Natural killer cell (primary cell): Measurements from ENCODE around the gene DCXR. TPM values are rescaled to one million over a fixed set of nuclear protein-coding genes. Genes with fewer than 3 reads are reported as not detected.

ENCODE experiments used
- ATAC-seq, 3 donors: fragments of 150-1000 bp in 2 of 3; fragments of 200-7000 bp in 1 of 3; cut with Tn5 transposase; 1 replicate in 1 of 3; 2 replicates in 2 of 3; pipeline ENCODE4 v1.10.0; 2021; ENCODE audit warnings: mild to moderate bottlenecking in 2 of 3, moderate library complexity in 2 of 3
- DNase-seq, 2 donors: peaks; one replicate each; pipeline versions ENCODE4 v3.0.0 to v3.0.0-alpha.2; 2013 to 2021; ENCODE audit warnings: mixed read lengths in 1 of 2
- H3K27ac ChIP-seq: one replicate; pipeline ENCODE4 v1.5.1; 2013; ENCODE audit warnings: mild to moderate bottlenecking, low read length
- H3K27me3 ChIP-seq: one replicate; pipeline ENCODE4 v1.6.1; 2013; ENCODE audit warnings: low read length; ENCODE audit not compliant: control insufficient read depth, insufficient read depth
- H3K36me3 ChIP-seq: one replicate; pipeline ENCODE4 v1.6.1; 2013; ENCODE audit warnings: low read length; ENCODE audit not compliant: control insufficient read depth, insufficient read depth
- H3K4me1 ChIP-seq: one replicate; pipeline ENCODE4 v1.6.1; 2013; ENCODE audit warnings: low read length; ENCODE audit not compliant: control insufficient read depth, insufficient read depth
- H3K4me3 ChIP-seq: one replicate; pipeline ENCODE4 v1.5.1; 2013; ENCODE audit warnings: low read length
- H3K9me3 ChIP-seq: one replicate; pipeline ENCODE4 v1.6.1; 2013; ENCODE audit warnings: low read length; ENCODE audit not compliant: control insufficient read depth, insufficient read depth
- H3K27ac Mint-ChIP-seq, 2 donors: one replicate each; pipeline ENCODE4 v1.8.0; 2022; ENCODE audit warnings: mild to moderate bottlenecking in 2 of 2, mixed read lengths in 2 of 2, moderate library complexity in 1 of 2
- H3K27me3 Mint-ChIP-seq, 2 donors: one replicate each; pipeline ENCODE4 v1.8.0; 2022; ENCODE audit warnings: low read depth in 2 of 2, mixed read lengths in 2 of 2
- H3K36me3 Mint-ChIP-seq: one replicate; pipeline ENCODE4 v1.8.0; 2022; ENCODE audit warnings: mixed read lengths
- H3K4me1 Mint-ChIP-seq, 2 donors: one replicate each; pipeline ENCODE4 v1.8.0; 2022; ENCODE audit warnings: mixed read lengths in 2 of 2
- H3K4me3 Mint-ChIP-seq: one replicate; pipeline ENCODE4 v1.8.0; 2022; ENCODE audit warnings: mild to moderate bottlenecking, moderate library complexity, mixed read lengths
- H3K9me3 Mint-ChIP-seq, 2 donors: one replicate each; pipeline ENCODE4 v1.8.0; 2022; ENCODE audit warnings: mixed read lengths in 2 of 2
- CTCF ChIP-seq: fragments of 200-600 bp; IDR thresholded peaks from one replicate; pipeline ENCODE4 v1.8.0; 2022; ENCODE audit warnings: antibody characterized with exemption
- WGBS: methylation state at CpG from one replicate; pipeline ENCODE4 v1.1.7; 2013; ENCODE audit warnings: missing lambda C conversion rate; ENCODE audit not compliant: insufficient coverage; 5-methylcytosine and 5-hydroxymethylcytosine counted together
- intact Hi-C: fragments of 100-400 bp; cut with micrococcal nuclease; formaldehyde crosslinking; loops from one replicate; pipeline ENCODE4 v1.14.2; 2022
- total RNA-seq, 4 donors: library from RNA; stranded (reverse); fragments of 120-200 nt in 1 of 4; gene quantifications; one replicate each; pipeline versions ENCODE4 v1.2.3 to v1.2.4, GENCODE V29; 2013 to 2022

The DCXR gene
- total RNA-seq, 3 donors from 2014 or later (not counting 1 experiment from before 2014, with no cell fraction given): 93.9 to 171 (median 145) TPM

GRCh38 chr17:82036634-82037091 lies 834 bp downstream of the DCXR start:
- Mint-ChIP-seq H3K9me3 (no peaks in the 10 kb centered on the region), H3K4me1 (peaks cover 7 to 22% of the 10 kb centered on the region in 2 donors), H3K27me3 (no peaks in the 10 kb centered on the region), H3K36me3 (no peaks in the 10 kb centered on the region), H3K4me3 (peak overlapping the region; percentile 94), H3K27ac (no peak overlapping the region)
- no peak for TF ChIP-seq CTCF
- Histone ChIP-seq H3K9me3 (no peaks in the 10 kb centered on the region), H3K36me3 (no peaks in the 10 kb centered on the region), H3K4me3 (peak overlapping the region; percentile 69), H3K4me1 (peaks cover 26% of the 10 kb centered on the region), H3K27ac (peak overlapping the region; percentile 78), H3K27me3 (peaks cover 2% of the 10 kb centered on the region)
- no peak for ATAC-seq
- intact Hi-C loops: loop anchor here (1.0 to 5.0 kb wide), 3 partner anchors 13 to 74 kb away; partner anchors contain the start of genes GPS1, LRRC45, NOTUM and RFNG
- no peak for DNase-seq
- 49% methylated on average over 23 of the region's 23 CpGs for WGBS

- Mint-ChIP-seq H3K4me1 (peaks cover 7 to 22% of the 10 kb centered on the region in 2 donors), H3K27ac (no peak overlapping the region), H3K36me3 (no peaks in the 10 kb centered on the region), H3K4me3 (peak overlapping the region; percentile 94), H3K9me3 (no peaks in the 10 kb centered on the region), H3K27me3 (no peaks in the 10 kb centered on the region)
- no peak for ATAC-seq
- Histone ChIP-seq H3K36me3 (no peaks in the 10 kb centered on the region), H3K4me3 (no peak overlapping the region), H3K9me3 (no peaks in the 10 kb centered on the region), H3K27ac (no peak overlapping the region), H3K27me3 (peaks cover 2% of the 10 kb centered on the region), H3K4me1 (peaks cover 26% of the 10 kb centered on the region)
- WGBS: 91% methylated on average over 20 of the region's 20 CpGs
- intact Hi-C loops: loop anchor here (5.0 kb wide), 1 partner anchor 74 kb away; the partner anchor contains the start of gene NOTUM
- no peak for DNase-seq
- TF ChIP-seq CTCF: no peak
Observed at GRCh38 chr17:82035956-82036633, 1.4 kb downstream of the DCXR start.

- Histone ChIP-seq H3K36me3 (no peaks in the 10 kb centered on the region), H3K27ac (no peak overlapping the region), H3K4me3 (no peak overlapping the region), H3K4me1 (peaks cover 32% of the 10 kb centered on the region), H3K9me3 (no peaks in the 10 kb centered on the region), H3K27me3 (peaks cover 2% of the 10 kb centered on the region)
- DNase-seq (no peak), ATAC-seq (no peak)
- Mint-ChIP-seq H3K9me3 (no peaks in the 10 kb centered on the region), H3K36me3 (no peaks in the 10 kb centered on the region), H3K4me3 (peak overlapping the region; percentile 57), H3K4me1 (peaks cover 7 to 24% of the 10 kb centered on the region in 2 donors), H3K27ac (no peak overlapping the region), H3K27me3 (peaks cover 0 to 1% of the 10 kb centered on the region in 2 donors)
- TF ChIP-seq CTCF: no peak
- intact Hi-C loops: loop anchor here (5.0 kb wide), 1 partner anchor 73 kb away; the partner anchor contains the start of gene NOTUM
- 98% methylated on average over 8 of the region's 8 CpGs for WGBS
Observed at GRCh38 chr17:82035488-82035887, 2.0 kb downstream of the DCXR start.
